Measurements from ENCODE around the gene CYP3A7.

GRCh38 chr7:99674995-99675742, 59.8 kb downstream of the CYP3A7 start:
- TF ChIP-seq CTCF (IDR thresholded peaks at IDR 0.05; ENCODE audit: low read length) (no peak), EZH2 (IDR thresholded peaks at IDR 0.05; ENCODE audit: borderline replicate concordance, low read length) (no peak)
